HG03095 (cell line): Measurements from ENCODE around the gene TTLL8.

Experiments used
- ATAC-seq: cut with Tn5 transposase; IDR thresholded peaks from one replicate; pipeline ENCODE4 v1.9.1; 2021; ENCODE audit warnings: moderate library complexity; ENCODE audit not compliant: unreplicated experiment

TTLL8 gene

GRCh38 chr22:50008151-50009040 lies 49.7 kb downstream of the TTLL8 start:
- ATAC-seq = no peak

- no peak for ATAC-seq
Measured at GRCh38 chr22:50007057-50007511, 51.0 kb downstream of the TTLL8 start.

- no peak for ATAC-seq
Measured at GRCh38 chr22:50004918-50005317, 53.2 kb downstream of the TTLL8 start.

GRCh38 chr22:50002791-50003190 lies 55.3 kb downstream of the TTLL8 start:
- ATAC-seq = no peak

- no peak for ATAC-seq
Measured at GRCh38 chr22:50001388-50002231, 56.5 kb downstream of the TTLL8 start.

GRCh38 chr22:50000587-50001387 lies 57.3 kb downstream of the TTLL8 start:
- no peak for ATAC-seq

GRCh38 chr22:49999946-50000586 lies 58.0 kb downstream of the TTLL8 start:
- no peak for ATAC-seq

GRCh38 chr22:49999063-49999945 lies 58.8 kb downstream of the TTLL8 start:
- no peak for ATAC-seq

GRCh38 chr22:49998718-49999062 lies 59.4 kb downstream of the TTLL8 start:
- ATAC-seq = no peak

GRCh38 chr22:49997932-49998717 lies 60.0 kb downstream of the TTLL8 start:
- no peak for ATAC-seq

GRCh38 chr22:49997251-49997599 lies 60.9 kb downstream of the TTLL8 start:
- no peak for ATAC-seq

- ATAC-seq = no peak
Measured at GRCh38 chr22:49996518-49997250, 61.4 kb downstream of the TTLL8 start.

GRCh38 chr22:49996119-49996517 lies 62.0 kb downstream of the TTLL8 start:
- ATAC-seq = no peak

GRCh38 chr22:49995361-49996118 lies 62.6 kb downstream of the TTLL8 start:
- ATAC-seq = no peak

GRCh38 chr22:49995041-49995360 lies 63.1 kb downstream of the TTLL8 start:
- ATAC-seq = no peak

GRCh38 chr22:49994361-49995040 lies 63.6 kb downstream of the TTLL8 start:
- no peak for ATAC-seq
